Measurements from ENCODE around the gene TUFM. TPM values are rescaled to one million over a fixed set of nuclear protein-coding genes. Genes with fewer than 3 reads are reported as not detected.
"Not testable (repeated sequence)": the region's sequence is repeated elsewhere in the genome, so short reads cannot be mapped to it uniquely, and the experiment has no call there.

The TUFM gene
- polyA plus RNA-seq, 3 donors = 146 to 157 (median 148) TPM

- Mint-ChIP-seq H3K27me3 (ENCODE audit: low read depth in 3 of 3) (peaks cover 19 to 24% (median 20%) of the 10 kb centered on the region in 3 donors), H3K9me3 (peaks cover 0 to 3% (median 0%) of the 10 kb centered on the region in 7 donors), H3K27ac (no peak overlapping the region), H3K4me1 (peaks cover 17% of the 10 kb centered on the region), H3K4me3 (no peak overlapping the region), H3K36me3 (no peaks in the 10 kb centered on the region)
- TF ChIP-seq CTCF (IDR thresholded peaks at IDR 0.05) = no peak
- H3K9ac ChIP-seq (ENCODE audit: insufficient read depth, low read length, poor library complexity, severe bottlenecking) = no peak overlapping the region
- 86% methylated on average over 13 of the region's 25 CpGs for WGBS (ENCODE audit: insufficient coverage)
- H4K20me1 ChIP-seq (ENCODE audit: insufficient read depth, low read length) = no peaks in the 10 kb centered on the region
- H2AFZ ChIP-seq (ENCODE audit: insufficient read depth, low read depth, low read length, poor library complexity, severe bottlenecking) = no peak overlapping the region
- DNase-seq = no peak
- no peaks in the 10 kb centered on the region for H3K9me3 ChIP-seq (replicated peaks in 1 of 2; ENCODE audit: control insufficient read depth in 1 of 2, insufficient read depth in 1 of 2, low read length in 2 of 2)
- H3K27ac ChIP-seq (ENCODE audit: low read depth in 1 of 2, low read length in 2 of 2) = no peak overlapping the region
- H3K27me3 ChIP-seq (ENCODE audit: control insufficient read depth in 2 of 2, insufficient read depth in 2 of 2, low read length in 2 of 2) = peaks cover 0 to 11% of the 10 kb centered on the region in 2 donors
- intact Hi-C loops (cut with micrococcal nuclease) = loop anchor here in 1 of 2 donors (5.0 kb wide), 1 partner anchor 34 kb away; no protein-coding TSS in a partner anchor
- H3K4me2 ChIP-seq (replicated peaks; ENCODE audit: extremely low read depth, low read length, poor library complexity, severe bottlenecking) = no peak overlapping the region
- no peak overlapping the region for H3K4me3 ChIP-seq (replicated peaks in 1 of 3; ENCODE audit: low read depth in 2 of 3, low read length in 3 of 3)
- H3K36me3 ChIP-seq (replicated peaks in 1 of 2; ENCODE audit: control insufficient read depth in 1 of 2, insufficient read depth in 2 of 2, low read length in 2 of 2) = no peaks in the 10 kb centered on the region
- no peaks in the 10 kb centered on the region for H3K79me2 ChIP-seq (ENCODE audit: insufficient read depth, low read length)
- peaks cover 14 to 19% of the 10 kb centered on the region in 2 donors for H3K4me1 ChIP-seq (ENCODE audit: control insufficient read depth in 1 of 2, insufficient read depth in 2 of 2, low read length in 2 of 2)
Measured at GRCh38 chr16:28883221-28883996, 37.3 kb upstream of the TUFM start.

- Mint-ChIP-seq H3K9me3 (peaks cover 0 to 3% (median 0%) of the 10 kb centered on the region in 7 donors), H3K4me3 (no peak overlapping the region), H3K27ac (no peak overlapping the region), H3K27me3 (ENCODE audit: low read depth in 3 of 3) (peaks cover 19 to 26% (median 20%) of the 10 kb centered on the region in 3 donors), H3K36me3 (no peaks in the 10 kb centered on the region), H3K4me1 (peaks cover 17% of the 10 kb centered on the region)
- H2AFZ ChIP-seq (ENCODE audit: insufficient read depth, low read depth, low read length, poor library complexity, severe bottlenecking) = no peak overlapping the region
- H3K4me3 ChIP-seq (replicated peaks in 1 of 3; ENCODE audit: low read depth in 2 of 3, low read length in 3 of 3) = no peak overlapping the region
- peaks cover 14 to 19% of the 10 kb centered on the region in 2 donors for H3K4me1 ChIP-seq (ENCODE audit: control insufficient read depth in 1 of 2, insufficient read depth in 2 of 2, low read length in 2 of 2)
- intact Hi-C loops (cut with micrococcal nuclease) = loop anchor here in 1 of 2 donors (5.0 kb wide), 1 partner anchor 35 kb away; no protein-coding TSS in a partner anchor
- 82% methylated on average over 19 of the region's 24 CpGs for WGBS (ENCODE audit: insufficient coverage)
- H4K20me1 ChIP-seq (ENCODE audit: insufficient read depth, low read length) = no peaks in the 10 kb centered on the region
- no peaks in the 10 kb centered on the region for H3K9me3 ChIP-seq (replicated peaks in 1 of 2; ENCODE audit: control insufficient read depth in 1 of 2, insufficient read depth in 1 of 2, low read length in 2 of 2)
- peak in 1 of 3 donors; percentile 1 for DNase-seq
- H3K27me3 ChIP-seq (ENCODE audit: control insufficient read depth in 2 of 2, insufficient read depth in 2 of 2, low read length in 2 of 2) = peaks cover 0 to 11% of the 10 kb centered on the region in 2 donors
- no peak overlapping the region for H3K4me2 ChIP-seq (replicated peaks; ENCODE audit: extremely low read depth, low read length, poor library complexity, severe bottlenecking)
- H3K9ac ChIP-seq (ENCODE audit: insufficient read depth, low read length, poor library complexity, severe bottlenecking) = no peak overlapping the region
- no peak overlapping the region for H3K27ac ChIP-seq (ENCODE audit: low read depth in 1 of 2, low read length in 2 of 2)
- no peaks in the 10 kb centered on the region for H3K79me2 ChIP-seq (ENCODE audit: insufficient read depth, low read length)
- TF ChIP-seq CTCF (IDR thresholded peaks at IDR 0.05) = no peak
- H3K36me3 ChIP-seq (replicated peaks in 1 of 2; ENCODE audit: control insufficient read depth in 1 of 2, insufficient read depth in 2 of 2, low read length in 2 of 2) = no peaks in the 10 kb centered on the region
Measured at GRCh38 chr16:28882551-28883160, 36.5 kb upstream of the TUFM start.

GRCh38 chr16:28881565-28881964 is 35.4 kb upstream of the TUFM start:
- Mint-ChIP-seq H3K27me3 (ENCODE audit: low read depth in 3 of 3) (peaks cover 20 to 26% (median 21%) of the 10 kb centered on the region in 3 donors), H3K4me1 (peaks cover 21% of the 10 kb centered on the region)
- H3K4me3 Mint-ChIP-seq; H3K36me3 Mint-ChIP-seq; H3K36me3 ChIP-seq (replicated peaks in 1 of 2; ENCODE audit: control insufficient read depth in 1 of 2, insufficient read depth in 2 of 2, low read length in 2 of 2); H2AFZ ChIP-seq (ENCODE audit: insufficient read depth, low read depth, low read length, poor library complexity, severe bottlenecking); H3K9me3 ChIP-seq (replicated peaks in 1 of 2; ENCODE audit: control insufficient read depth in 1 of 2, insufficient read depth in 1 of 2, low read length in 2 of 2); H3K27ac ChIP-seq (ENCODE audit: low read depth in 1 of 2, low read length in 2 of 2); H3K4me3 ChIP-seq (replicated peaks in 1 of 3; ENCODE audit: low read depth in 2 of 3, low read length in 3 of 3); H3K4me2 ChIP-seq (replicated peaks; ENCODE audit: extremely low read depth, low read length, poor library complexity, severe bottlenecking); H3K79me2 ChIP-seq (ENCODE audit: insufficient read depth, low read length); H3K27ac Mint-ChIP-seq; H3K9ac ChIP-seq (ENCODE audit: insufficient read depth, low read length, poor library complexity, severe bottlenecking); DNase-seq; H4K20me1 ChIP-seq (ENCODE audit: insufficient read depth, low read length); H3K9me3 Mint-ChIP-seq: not testable (repeated sequence)
- peaks cover 14 to 19% of the 10 kb centered on the region in 2 donors for H3K4me1 ChIP-seq (ENCODE audit: control insufficient read depth in 1 of 2, insufficient read depth in 2 of 2, low read length in 2 of 2)
- WGBS (ENCODE audit: insufficient coverage) = no CpG with 5 or more reads among the region's 4 CpGs
- intact Hi-C loops (cut with micrococcal nuclease) = loop anchor here (2.0 to 5.0 kb wide), 3 partner anchors 13 to 63 kb away; no protein-coding TSS in a partner anchor
- H3K27me3 ChIP-seq (ENCODE audit: control insufficient read depth in 2 of 2, insufficient read depth in 2 of 2, low read length in 2 of 2) = peaks cover 0 to 11% of the 10 kb centered on the region in 2 donors

Measured in CD14-positive monocyte (primary cell).